WI38 (cell line): ENCODE measurements around the gene PPARD.
"Not testable (repeated sequence)": the region's sequence is repeated elsewhere in the genome, so short reads cannot be mapped to it uniquely, and the experiment has no call there.

Source experiments
- H3K4me3 ChIP-seq: 2 replicates; pipeline ENCODE4 v1.5.1; 2011; ENCODE audit warnings: low read depth, mild to moderate bottlenecking, control low read depth, low read length
- CTCF ChIP-seq: IDR thresholded peaks from 2 replicates; pipeline ENCODE4 v1.5.1; 2012; ENCODE audit warnings: low read depth, mild to moderate bottlenecking, control low read depth, low read length

Gene PPARD

DNA sequence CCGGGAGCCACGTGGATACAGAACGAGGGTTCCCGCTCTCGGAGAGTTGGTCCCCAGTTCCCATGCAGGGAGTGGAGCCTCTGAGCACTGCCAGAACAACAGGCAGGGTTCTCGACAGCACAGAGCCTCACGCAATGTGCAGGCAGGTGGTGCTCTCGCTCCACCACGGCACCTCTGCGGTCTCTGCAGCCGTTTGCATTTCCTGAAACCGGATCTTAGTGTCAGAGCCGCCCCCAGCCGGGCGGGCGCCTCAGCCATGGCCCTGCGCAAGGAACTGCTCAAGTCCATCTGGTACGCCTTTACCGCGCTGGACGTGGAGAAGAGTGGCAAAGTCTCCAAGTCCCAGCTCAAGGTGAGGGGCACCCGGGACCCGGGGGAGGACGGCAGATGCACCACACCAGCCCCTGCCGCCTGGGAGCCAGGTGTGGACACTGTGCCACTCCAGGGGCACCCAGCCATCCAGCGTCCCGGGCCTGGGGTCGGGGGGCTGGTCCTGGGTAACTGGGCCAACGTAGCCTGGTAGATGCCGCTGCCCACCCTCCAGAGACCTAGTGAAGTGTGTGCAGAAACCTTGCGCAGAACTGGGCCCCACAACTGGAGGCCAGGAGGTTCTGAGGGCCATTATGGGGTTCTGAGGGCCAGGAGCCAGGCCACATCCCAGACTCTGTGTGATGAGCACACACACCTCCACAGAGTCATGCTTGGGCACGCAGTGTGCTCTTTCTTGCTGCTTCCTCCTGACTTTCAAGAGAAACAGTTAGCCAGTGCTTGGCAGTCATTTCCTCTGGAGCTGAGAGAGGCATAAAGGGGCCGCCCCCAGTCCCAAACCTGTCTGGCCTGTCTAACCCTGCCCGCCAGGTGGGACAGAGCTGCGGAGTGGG lies 44.5 kb upstream of the PPARD start, which contains the start of gene DEF6:
Gene DEF6 (plus strand): TSS at position 218 of the 881 bp plus-strand sequence. CDS start 39 bp downstream, at position 257.
- no peak within 1 kb of the TSS for H3K4me3 ChIP-seq

DNA sequence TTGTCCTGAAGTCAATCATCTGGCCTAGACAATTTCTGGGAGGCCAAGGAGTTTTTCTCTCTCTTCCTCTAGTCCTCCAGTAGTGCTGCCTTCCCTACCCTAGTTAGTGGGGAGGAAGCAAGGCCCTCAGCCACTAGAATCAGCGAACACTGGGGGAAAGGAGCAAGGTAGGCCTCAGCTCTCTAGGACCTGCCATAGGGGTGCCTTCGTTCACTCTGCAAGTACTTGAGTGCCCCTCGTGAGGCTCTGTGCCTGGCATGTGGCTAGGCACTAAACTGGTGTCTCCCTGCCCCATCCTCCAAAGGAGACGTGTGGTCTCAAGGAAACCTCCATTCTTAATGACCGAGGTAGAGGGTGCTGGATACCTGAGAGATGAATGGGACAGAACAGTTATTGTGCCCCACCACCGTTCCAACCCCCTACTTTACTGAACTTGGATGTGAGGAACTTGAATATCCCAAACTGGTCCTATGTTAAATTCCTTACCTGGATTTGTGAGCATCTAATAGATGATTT lies 43.7 kb upstream of the PPARD start:
- no peak overlapping the region for H3K4me3 ChIP-seq
- no peak for TF ChIP-seq CTCF

More for the DNA sequence above, 44.5 kb upstream of the PPARD start, which contains the start of gene DEF6:
- no peak; the same call in 1 of the 2 replicates for TF ChIP-seq CTCF

GRCh38 chr6:35299674-35300073 lies 42.7 kb upstream of the PPARD start:
- no peak overlapping the region for H3K4me3 ChIP-seq
- TF ChIP-seq CTCF: no peak

DNA sequence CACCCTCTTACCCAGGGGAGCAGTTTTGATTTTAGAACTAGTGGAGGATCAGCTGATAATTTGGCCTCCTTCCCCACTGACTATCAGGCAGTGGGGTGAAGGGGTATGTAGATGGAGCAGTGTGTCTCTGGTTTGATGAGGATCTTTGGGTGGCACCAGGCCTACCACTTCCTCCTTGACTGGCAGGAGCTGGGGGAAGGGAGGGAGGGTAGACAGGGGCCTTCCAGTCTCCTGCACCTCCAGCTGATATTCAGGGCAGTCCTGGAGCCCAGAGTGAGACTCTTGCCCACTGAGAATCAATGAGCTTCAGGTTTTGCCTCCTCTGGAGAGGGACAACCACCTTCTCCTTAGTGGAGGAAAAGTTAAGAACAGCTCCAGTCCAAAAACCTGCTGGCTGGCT lies 41.5 kb upstream of the PPARD start:
- H3K4me3 ChIP-seq: no peak overlapping the region
- TF ChIP-seq CTCF: no peak

DNA sequence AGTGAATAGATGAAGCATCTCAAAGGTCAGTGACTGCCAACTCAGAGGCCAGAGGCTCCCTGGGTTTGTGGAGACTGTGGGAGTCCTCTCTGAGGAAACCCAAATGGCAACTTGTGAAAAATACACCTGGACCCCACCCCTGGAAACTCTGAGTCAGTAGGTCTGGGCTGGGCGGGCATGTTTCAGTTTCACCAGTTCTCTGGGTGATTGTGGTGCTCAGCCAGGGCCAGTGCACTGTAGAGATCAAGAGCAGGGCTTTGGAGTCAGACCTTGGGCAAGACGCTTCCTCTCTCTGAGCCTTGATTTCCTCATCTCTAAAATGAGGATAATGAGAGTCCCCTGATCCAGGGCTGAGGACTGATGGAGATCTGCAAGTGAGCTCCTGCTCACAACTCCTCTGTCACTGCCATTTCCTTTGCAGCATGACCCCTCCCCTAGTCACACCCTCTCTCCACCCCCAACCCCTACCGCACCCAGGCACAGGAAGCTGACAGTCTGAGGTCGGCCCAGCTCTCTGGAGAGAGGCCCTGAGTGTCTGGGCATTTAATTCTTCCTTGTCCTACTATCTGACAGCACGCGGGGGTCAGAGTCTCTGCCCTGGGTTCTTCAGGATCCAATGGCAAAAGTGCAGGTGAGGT lies 39.6 kb upstream of the PPARD start:
- TF ChIP-seq CTCF: no peak
- no peak overlapping the region for H3K4me3 ChIP-seq

DNA sequence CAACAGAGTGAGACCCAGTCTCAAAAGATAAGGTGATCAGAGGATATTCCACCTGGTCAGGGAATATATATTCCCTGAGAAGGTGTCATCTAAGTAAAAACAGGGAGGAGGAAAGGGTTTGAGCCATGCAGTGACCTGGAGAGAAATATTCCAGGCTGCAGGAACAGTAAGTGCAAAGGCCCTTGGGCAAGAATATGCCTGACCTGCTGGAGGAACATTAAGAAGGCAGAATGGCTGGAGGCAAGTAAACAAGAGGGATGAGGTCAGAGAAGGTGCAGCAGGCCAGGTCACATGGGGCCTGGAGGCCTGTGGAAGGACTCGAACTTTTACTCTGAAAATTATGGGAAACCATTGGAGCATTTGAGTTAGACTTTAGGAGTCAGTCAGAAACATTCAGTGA lies 38.1 kb upstream of the PPARD start:
- no peak for TF ChIP-seq CTCF
- no peak overlapping the region for H3K4me3 ChIP-seq

DNA sequence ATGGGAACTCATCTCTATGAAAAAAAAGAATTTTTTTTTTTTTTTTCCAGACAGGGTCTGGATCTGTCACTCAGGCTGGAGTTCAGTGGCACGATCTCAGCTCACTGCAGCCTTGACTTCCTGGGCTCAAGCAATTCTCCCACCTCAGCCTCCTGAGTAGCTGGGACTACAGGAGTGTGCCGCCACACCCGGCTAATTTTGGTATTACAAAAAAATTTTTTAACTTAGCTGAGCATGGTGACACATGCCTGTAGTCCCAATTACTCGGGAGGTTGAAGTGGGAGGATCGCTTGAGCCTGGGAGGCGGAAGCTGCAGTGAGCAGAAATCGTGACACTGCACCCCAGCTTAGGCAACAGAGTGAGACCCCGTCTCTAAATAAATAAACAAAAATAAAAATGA lies 37.2 kb upstream of the PPARD start:
- H3K4me3 ChIP-seq: no peak overlapping the region
- no peak for TF ChIP-seq CTCF

GRCh38 chr6:35307138-35307537 lies 35.2 kb upstream of the PPARD start:
- H3K4me3 ChIP-seq: not testable (repeated sequence)

DNA sequence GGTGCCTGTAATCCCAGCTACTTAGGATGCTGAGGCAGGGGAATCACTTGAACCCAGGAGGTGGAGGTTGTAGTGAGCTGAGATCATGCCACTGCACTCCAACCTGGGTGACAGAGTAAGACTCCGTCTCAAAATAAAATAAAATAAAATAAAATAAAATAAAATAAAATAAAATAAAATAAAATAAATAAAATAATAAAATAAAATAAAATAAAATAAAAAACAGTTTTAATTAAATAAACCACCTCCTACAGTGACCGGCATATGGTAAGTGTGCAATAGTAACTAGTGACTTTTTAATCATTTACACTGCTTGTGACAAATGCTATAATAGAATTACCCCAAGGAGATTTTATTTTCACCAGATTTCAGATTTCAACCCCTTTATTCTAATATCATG lies 33.8 kb upstream of the PPARD start:
- H3K4me3 ChIP-seq: not testable (repeated sequence)
